ENCODE results near the gene ETV1. TPM values are rescaled to one million over a fixed set of nuclear protein-coding genes. Genes with fewer than 3 reads are reported as not detected.

Gene ETV1
- total RNA-seq, 1 donor from 2014 or later, result 4.2 TPM

- H3K36me3 ChIP-seq, result no peaks in the 10 kb centered on the region
- H3K27me3 ChIP-seq, result no peaks in the 10 kb centered on the region
- no peak overlapping the region for H3K27ac ChIP-seq
- intact Hi-C loops (cut with DNase I), result loop anchor here (5.0 kb wide), 1 partner anchor 1103 kb away; no protein-coding TSS in a partner anchor
- TF ChIP-seq CTCF (IDR thresholded peaks at IDR 0.05) (no peak), POLR2A (IDR thresholded peaks at IDR 0.05) (no peak), POLR2AphosphoS5 (IDR thresholded peaks at IDR 0.05; ENCODE audit: insufficient read depth in 1 of 2, low read depth in 1 of 2) (no peak)
- H3K9me3 ChIP-seq, result no peaks in the 10 kb centered on the region
- H3K4me1 ChIP-seq, result no peaks in the 10 kb centered on the region
- H3K4me3 ChIP-seq, result no peak overlapping the region
- no peak for DNase-seq (ENCODE audit: extremely low spot score in 2 of 2)
These were observed 85.5 kb downstream of the ETV1 start for GRCh38 chr7:13904007-13904406.

- H3K27ac ChIP-seq, result no peak overlapping the region
- H3K36me3 ChIP-seq, result no peaks in the 10 kb centered on the region
- H3K4me1 ChIP-seq, result no peaks in the 10 kb centered on the region
- TF ChIP-seq CTCF (IDR thresholded peaks at IDR 0.05) (no peak), POLR2A (IDR thresholded peaks at IDR 0.05) (no peak), POLR2AphosphoS5 (IDR thresholded peaks at IDR 0.05; ENCODE audit: insufficient read depth in 1 of 2, low read depth in 1 of 2) (no peak)
- DNase-seq (ENCODE audit: extremely low spot score in 2 of 2), result no peak
- no peak overlapping the region for H3K4me3 ChIP-seq
- no peaks in the 10 kb centered on the region for H3K9me3 ChIP-seq
- H3K27me3 ChIP-seq, result no peaks in the 10 kb centered on the region
- intact Hi-C loops (cut with DNase I), result loop anchor here (5.0 kb wide), 1 partner anchor 1106 kb away; no protein-coding TSS in a partner anchor
These were observed 87.9 kb downstream of the ETV1 start for GRCh38 chr7:13901577-13901976.

- no peaks in the 10 kb centered on the region for H3K36me3 ChIP-seq
- DNase-seq (ENCODE audit: extremely low spot score in 2 of 2), result no peak
- no peak overlapping the region for H3K27ac ChIP-seq
- no peak for TF ChIP-seq POLR2AphosphoS5 (IDR thresholded peaks at IDR 0.05; ENCODE audit: insufficient read depth in 1 of 2, low read depth in 1 of 2)
- no peak for TF ChIP-seq POLR2A (IDR thresholded peaks at IDR 0.05)
- TF ChIP-seq CTCF (IDR thresholded peaks at IDR 0.05), result no peak
- no peaks in the 10 kb centered on the region for H3K9me3 ChIP-seq
- intact Hi-C loops (cut with DNase I), result no loop called here
- no peaks in the 10 kb centered on the region for H3K27me3 ChIP-seq
- no peaks in the 10 kb centered on the region for H3K4me1 ChIP-seq
- H3K4me3 ChIP-seq, result no peak overlapping the region
These were observed 90.4 kb downstream of the ETV1 start for GRCh38 chr7:13898957-13899670.

- Histone ChIP-seq H3K27me3 (no peaks in the 10 kb centered on the region), H3K4me1 (no peaks in the 10 kb centered on the region), H3K9me3 (no peaks in the 10 kb centered on the region), H3K4me3 (no peak overlapping the region), H3K27ac (no peak overlapping the region), H3K36me3 (no peaks in the 10 kb centered on the region)
- DNase-seq (ENCODE audit: extremely low spot score in 2 of 2), result no peak
- TF ChIP-seq POLR2AphosphoS5 (IDR thresholded peaks at IDR 0.05; ENCODE audit: insufficient read depth in 1 of 2, low read depth in 1 of 2), result no peak
- no peak for TF ChIP-seq CTCF (IDR thresholded peaks at IDR 0.05)
- intact Hi-C loops (cut with DNase I), result no loop called here
These were observed 91.6 kb downstream of the ETV1 start for GRCh38 chr7:13897819-13898218.

GRCh38 chr7:13894954-13895353 lies 94.5 kb downstream of the ETV1 start:
- TF ChIP-seq POLR2AphosphoS5 (IDR thresholded peaks at IDR 0.05; ENCODE audit: insufficient read depth in 1 of 2, low read depth in 1 of 2), result no peak
- no peak for TF ChIP-seq CTCF (IDR thresholded peaks at IDR 0.05)
- no peaks in the 10 kb centered on the region for H3K36me3 ChIP-seq
- intact Hi-C loops (cut with DNase I), result no loop called here

More at GRCh38 chr7:13894954-13895353, 94.5 kb downstream of the ETV1 start:
- Histone ChIP-seq H3K27me3 (no peaks in the 10 kb centered on the region), H3K4me3 (no peak overlapping the region), H3K27ac (no peak overlapping the region), H3K9me3 (no peaks in the 10 kb centered on the region), H3K4me1 (no peaks in the 10 kb centered on the region)
- no peak for DNase-seq (ENCODE audit: extremely low spot score in 2 of 2)
